IPS DF 4.7 (cell line): ENCODE data around the gene HOXB1.
"Not testable (repeated sequence)": the region's sequence is repeated elsewhere in the genome, so short reads cannot be mapped to it uniquely, and the experiment has no call there.

Source experiments
- DNase-seq: peaks from one replicate; pipeline ENCODE4 v3.0.0-alpha.2; 2013; ENCODE audit warnings: low spot score; ENCODE audit errors: extremely low read depth

The HOXB1 gene

GRCh38 chr17:48497103-48497502 is 33.7 kb downstream of the HOXB1 start:
- no peak for DNase-seq

- no peak for DNase-seq
These were observed 36.5 kb downstream of the HOXB1 start for GRCh38 chr17:48494335-48494734.

GRCh38 chr17:48492401-48493298 is 38.2 kb downstream of the HOXB1 start:
- no peak for DNase-seq

- DNase-seq: no peak
These were observed 39.1 kb downstream of the HOXB1 start for GRCh38 chr17:48491527-48492273.

- no peak for DNase-seq
These were observed 40.3 kb downstream of the HOXB1 start for GRCh38 chr17:48490451-48490892.

- no peak for DNase-seq
These were observed 41.0 kb downstream of the HOXB1 start for GRCh38 chr17:48489781-48490180.

GRCh38 chr17:48488548-48489106 is 42.2 kb downstream of the HOXB1 start:
- DNase-seq: no peak

GRCh38 chr17:48487221-48487620 is 43.6 kb downstream of the HOXB1 start:
- no peak for DNase-seq

GRCh38 chr17:48486557-48486956 is 44.3 kb downstream of the HOXB1 start:
- DNase-seq: no peak

GRCh38 chr17:48484850-48485249 is 46.0 kb downstream of the HOXB1 start:
- DNase-seq: no peak

GRCh38 chr17:48484256-48484655 is 46.6 kb downstream of the HOXB1 start:
- DNase-seq: no peak

GRCh38 chr17:48483471-48484131 is 47.2 kb downstream of the HOXB1 start:
- no peak for DNase-seq

GRCh38 chr17:48483004-48483403 is 47.8 kb downstream of the HOXB1 start:
- DNase-seq: no peak

GRCh38 chr17:48482301-48482700 is 48.5 kb downstream of the HOXB1 start:
- not testable (repeated sequence) for DNase-seq

- no peak for DNase-seq
These were observed 51.8 kb downstream of the HOXB1 start for GRCh38 chr17:48479014-48479402.
